Activated naive CD8-positive, alpha-beta T cell (primary cell): ENCODE results near the gene PPP2R2D.

ENCODE experiments used
- H3K27ac Mint-ChIP-seq: one replicate; pipeline ENCODE4 v1.8.0; 2021; ENCODE audit warnings: mixed read lengths
- H3K27me3 Mint-ChIP-seq: one replicate; pipeline ENCODE4 v1.8.0; 2021; ENCODE audit warnings: mixed read lengths
- H3K36me3 Mint-ChIP-seq: one replicate; pipeline ENCODE4 v1.8.0; 2021; ENCODE audit warnings: mixed read lengths
- H3K4me1 Mint-ChIP-seq: one replicate; pipeline ENCODE4 v1.8.0; 2021; ENCODE audit warnings: low read depth, mixed read lengths
- H3K4me3 Mint-ChIP-seq: one replicate; pipeline ENCODE4 v1.8.0; 2021; ENCODE audit warnings: mild to moderate bottlenecking, mixed read lengths
- H3K9me3 Mint-ChIP-seq: one replicate; pipeline ENCODE4 v1.8.0; 2021; ENCODE audit warnings: low read depth, mixed read lengths

The PPP2R2D gene

GRCh38 chr10:131891196-131891928, 9.4 kb upstream of the PPP2R2D start:
- Mint-ChIP-seq H3K27me3 (no peaks in the 10 kb centered on the region), H3K4me1 (peaks cover 5% of the 10 kb centered on the region), H3K36me3 (no peaks in the 10 kb centered on the region), H3K4me3 (no peak overlapping the region), H3K27ac (no peak overlapping the region), H3K9me3 (no peaks in the 10 kb centered on the region)

- Mint-ChIP-seq H3K36me3 (no peaks in the 10 kb centered on the region), H3K27me3 (no peaks in the 10 kb centered on the region), H3K9me3 (no peaks in the 10 kb centered on the region), H3K27ac (no peak overlapping the region), H3K4me1 (peaks cover 8% of the 10 kb centered on the region), H3K4me3 (no peak overlapping the region)
These were observed 8.6 kb upstream of the PPP2R2D start for GRCh38 chr10:131891929-131892805.

- Mint-ChIP-seq H3K36me3 (no peaks in the 10 kb centered on the region), H3K4me3 (no peak overlapping the region), H3K27me3 (no peaks in the 10 kb centered on the region), H3K4me1 (peaks cover 10% of the 10 kb centered on the region), H3K9me3 (no peaks in the 10 kb centered on the region), H3K27ac (no peak overlapping the region)
These were observed 7.8 kb upstream of the PPP2R2D start for GRCh38 chr10:131892806-131893675.

GRCh38 chr10:131895116-131895515, 5.7 kb upstream of the PPP2R2D start:
- no peaks in the 10 kb centered on the region for H3K27me3 Mint-ChIP-seq
- H3K36me3 Mint-ChIP-seq: no peaks in the 10 kb centered on the region
- no peak overlapping the region for H3K27ac Mint-ChIP-seq
- H3K4me1 Mint-ChIP-seq: peaks cover 16% of the 10 kb centered on the region
- H3K9me3 Mint-ChIP-seq: no peaks in the 10 kb centered on the region
- no peak overlapping the region for H3K4me3 Mint-ChIP-seq

- Mint-ChIP-seq H3K36me3 (no peaks in the 10 kb centered on the region), H3K27ac (peak overlapping the region; percentile 35), H3K27me3 (no peaks in the 10 kb centered on the region), H3K4me1 (peaks cover 16% of the 10 kb centered on the region), H3K4me3 (no peak overlapping the region), H3K9me3 (no peaks in the 10 kb centered on the region)
These were observed 4.4 kb upstream of the PPP2R2D start for GRCh38 chr10:131896403-131896802.

- no peaks in the 10 kb centered on the region for H3K27me3 Mint-ChIP-seq
- no peaks in the 10 kb centered on the region for H3K9me3 Mint-ChIP-seq
- H3K27ac Mint-ChIP-seq: no peak overlapping the region
- H3K36me3 Mint-ChIP-seq: no peaks in the 10 kb centered on the region
- H3K4me3 Mint-ChIP-seq: no peak overlapping the region
- H3K4me1 Mint-ChIP-seq: peaks cover 23% of the 10 kb centered on the region
These were observed 3.4 kb upstream of the PPP2R2D start for GRCh38 chr10:131897297-131897899.

DNA sequence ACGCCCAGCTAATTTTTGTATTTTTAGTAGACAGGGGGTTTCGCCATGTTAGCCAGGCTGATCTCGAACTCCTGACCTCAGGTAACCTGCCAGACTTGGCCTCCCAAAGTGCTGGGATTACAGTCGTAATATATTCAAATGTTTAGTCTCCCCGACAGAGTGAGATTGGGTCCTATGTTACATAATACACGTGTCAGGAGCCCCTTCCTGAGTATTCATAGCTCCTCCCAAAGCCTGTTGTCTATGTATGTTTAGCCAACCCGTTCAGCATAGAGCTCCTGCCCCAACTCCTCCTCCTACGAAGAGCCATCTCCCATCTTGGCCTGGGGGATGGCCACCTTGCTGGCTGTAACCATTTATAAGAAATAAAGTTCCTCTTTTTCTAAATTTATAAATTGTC, 2.7 kb upstream of the PPP2R2D start:
- H3K27ac Mint-ChIP-seq: no peak overlapping the region

GRCh38 chr10:131898713-131899112, 2.1 kb upstream of the PPP2R2D start:
- peaks cover 31% of the 10 kb centered on the region for H3K4me1 Mint-ChIP-seq
- no peak overlapping the region for H3K27ac Mint-ChIP-seq
- no peaks in the 10 kb centered on the region for H3K27me3 Mint-ChIP-seq
- peaks cover 3% of the 10 kb centered on the region for H3K36me3 Mint-ChIP-seq
- H3K4me3 Mint-ChIP-seq: no peak overlapping the region
- no peaks in the 10 kb centered on the region for H3K9me3 Mint-ChIP-seq

More for the DNA sequence above, 2.7 kb upstream of the PPP2R2D start:
- Mint-ChIP-seq H3K4me3 (no peak overlapping the region), H3K36me3 (no peaks in the 10 kb centered on the region), H3K4me1 (peaks cover 27% of the 10 kb centered on the region), H3K27me3 (no peaks in the 10 kb centered on the region), H3K9me3 (no peaks in the 10 kb centered on the region)

- H3K27ac Mint-ChIP-seq: no peak overlapping the region
- no peaks in the 10 kb centered on the region for H3K27me3 Mint-ChIP-seq
- H3K36me3 Mint-ChIP-seq: peaks cover 4% of the 10 kb centered on the region
- peaks cover 36% of the 10 kb centered on the region for H3K4me1 Mint-ChIP-seq
- H3K4me3 Mint-ChIP-seq: peak overlapping the region; percentile 85
- H3K9me3 Mint-ChIP-seq: no peaks in the 10 kb centered on the region
These were observed 1.6 kb upstream of the PPP2R2D start for GRCh38 chr10:131899116-131899690.

- Mint-ChIP-seq H3K36me3 (peaks cover 4% of the 10 kb centered on the region), H3K4me3 (peak overlapping the region; percentile 85), H3K4me1 (peaks cover 42% of the 10 kb centered on the region), H3K27ac (peak overlapping the region; percentile 68), H3K9me3 (no peaks in the 10 kb centered on the region), H3K27me3 (no peaks in the 10 kb centered on the region)
These were observed 986 bp upstream of the PPP2R2D start for GRCh38 chr10:131899695-131900349.

DNA sequence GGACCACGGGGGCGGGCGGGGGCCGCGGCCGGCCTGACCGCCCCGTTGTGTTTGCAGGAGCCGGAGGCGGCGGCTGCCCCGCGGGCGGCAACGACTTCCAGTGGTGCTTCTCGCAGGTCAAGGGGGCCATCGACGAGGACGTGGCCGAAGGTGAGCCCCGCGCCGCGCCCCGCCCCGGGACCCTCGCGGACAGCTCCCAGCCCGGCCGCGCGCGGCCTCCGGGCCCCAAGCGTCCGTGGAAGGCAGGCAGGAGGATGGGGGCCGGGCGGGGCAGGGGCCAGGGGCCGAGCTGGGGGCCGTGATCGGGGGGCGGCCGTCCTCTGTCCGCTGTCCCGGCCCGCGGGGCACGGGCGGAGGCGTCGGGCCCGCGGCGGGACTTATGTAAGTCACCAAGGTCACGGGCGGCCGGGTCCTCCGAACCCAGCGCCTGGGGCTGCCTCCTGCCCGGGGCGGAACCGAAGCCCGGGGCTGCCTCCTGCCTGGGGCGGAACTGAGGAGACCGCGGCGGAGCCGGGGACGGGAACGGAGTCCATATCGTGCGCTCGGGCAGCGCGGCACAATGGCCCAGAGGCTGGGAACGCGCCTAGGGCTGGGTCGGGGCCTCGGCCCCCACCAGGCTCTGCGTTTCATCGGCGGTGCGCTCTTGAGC, 497 bp downstream of the PPP2R2D start:
- peaks cover 53% of the 10 kb centered on the region for H3K4me1 Mint-ChIP-seq
- peak overlapping the region; percentile 93 for H3K27ac Mint-ChIP-seq
- peaks cover 4% of the 10 kb centered on the region for H3K36me3 Mint-ChIP-seq
- H3K27me3 Mint-ChIP-seq: no peaks in the 10 kb centered on the region
- H3K4me3 Mint-ChIP-seq: peak overlapping the region; percentile 94
- H3K9me3 Mint-ChIP-seq: no peaks in the 10 kb centered on the region

DNA sequence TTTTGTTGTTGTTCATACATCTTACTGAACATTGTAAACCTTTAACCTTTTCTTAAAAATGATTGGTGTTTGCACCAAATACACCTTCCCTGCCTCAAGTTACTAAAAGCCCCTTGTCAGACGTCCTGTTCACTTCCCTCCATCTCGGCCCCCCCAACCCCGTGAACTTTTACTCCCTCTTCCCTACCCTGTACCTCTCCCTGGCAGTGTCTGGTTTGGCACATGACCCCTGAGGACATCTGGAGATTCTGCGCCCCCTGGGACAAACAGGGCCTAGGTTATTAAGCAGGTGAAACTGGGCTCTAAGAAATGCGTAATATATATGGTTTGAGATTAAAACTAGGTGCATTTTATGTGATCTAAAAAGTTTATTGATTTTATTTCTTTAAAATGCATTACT, 1.4 kb downstream of the PPP2R2D start:
- peaks cover 4% of the 10 kb centered on the region for H3K36me3 Mint-ChIP-seq
- peaks cover 56% of the 10 kb centered on the region for H3K4me1 Mint-ChIP-seq
- no peaks in the 10 kb centered on the region for H3K9me3 Mint-ChIP-seq
- H3K4me3 Mint-ChIP-seq: peak overlapping the region; percentile 94
- no peaks in the 10 kb centered on the region for H3K27me3 Mint-ChIP-seq
- peak overlapping the region; percentile 93 for H3K27ac Mint-ChIP-seq

- Mint-ChIP-seq H3K4me3 (peak overlapping the region; percentile 94), H3K4me1 (peaks cover 59% of the 10 kb centered on the region), H3K36me3 (peaks cover 4% of the 10 kb centered on the region), H3K9me3 (no peaks in the 10 kb centered on the region), H3K27ac (peak overlapping the region; percentile 93), H3K27me3 (no peaks in the 10 kb centered on the region)
These were observed 1.9 kb downstream of the PPP2R2D start for GRCh38 chr10:131902691-131903090.
